Measurements from ENCODE around the gene EME1.

DNA sequence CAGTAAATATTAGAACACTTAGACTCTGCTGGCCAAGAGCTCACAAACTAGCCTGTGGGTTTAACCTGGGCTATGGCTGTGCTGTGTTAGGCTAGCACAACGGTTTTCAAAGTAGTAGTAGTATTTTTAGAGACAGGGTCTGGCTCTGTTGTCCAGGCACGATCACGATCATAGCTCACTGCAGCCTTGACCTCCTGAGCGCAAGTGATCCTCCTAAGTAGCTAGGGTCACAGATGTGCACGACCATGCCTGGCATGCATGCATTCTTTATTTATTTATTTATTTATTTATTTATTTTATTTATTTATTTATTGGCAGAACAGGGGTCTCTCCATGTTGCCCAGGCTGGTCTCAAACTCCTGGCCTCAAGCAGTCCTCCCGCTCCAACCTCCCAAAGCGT is 10.4 kb upstream of the EME1 start:
- TF ChIP-seq, protein P1, sequence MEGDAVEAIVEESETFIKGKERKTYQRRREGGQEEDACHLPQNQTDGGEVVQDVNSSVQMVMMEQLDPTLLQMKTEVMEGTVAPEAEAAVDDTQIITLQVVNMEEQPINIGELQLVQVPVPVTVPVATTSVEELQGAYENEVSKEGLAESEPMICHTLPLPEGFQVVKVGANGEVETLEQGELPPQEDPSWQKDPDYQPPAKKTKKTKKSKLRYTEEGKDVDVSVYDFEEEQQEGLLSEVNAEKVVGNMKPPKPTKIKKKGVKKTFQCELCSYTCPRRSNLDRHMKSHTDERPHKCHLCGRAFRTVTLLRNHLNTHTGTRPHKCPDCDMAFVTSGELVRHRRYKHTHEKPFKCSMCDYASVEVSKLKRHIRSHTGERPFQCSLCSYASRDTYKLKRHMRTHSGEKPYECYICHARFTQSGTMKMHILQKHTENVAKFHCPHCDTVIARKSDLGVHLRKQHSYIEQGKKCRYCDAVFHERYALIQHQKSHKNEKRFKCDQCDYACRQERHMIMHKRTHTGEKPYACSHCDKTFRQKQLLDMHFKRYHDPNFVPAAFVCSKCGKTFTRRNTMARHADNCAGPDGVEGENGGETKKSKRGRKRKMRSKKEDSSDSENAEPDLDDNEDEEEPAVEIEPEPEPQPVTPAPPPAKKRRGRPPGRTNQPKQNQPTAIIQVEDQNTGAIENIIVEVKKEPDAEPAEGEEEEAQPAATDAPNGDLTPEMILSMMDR (IDR thresholded peaks at IDR 0.05) = no peak
- TF ChIP-seq EP300 (IDR thresholded peaks at IDR 0.05) (no peak), POLR2A (IDR thresholded peaks at IDR 0.05) (no peak)

Measured in ovary (tissue), 3 donors.